ENCODE data around the gene VRK3.
"Not testable (repeated sequence)": the region's sequence is repeated elsewhere in the genome, so short reads cannot be mapped to it uniquely, and the experiment has no call there.

VRK3 gene, protein sequence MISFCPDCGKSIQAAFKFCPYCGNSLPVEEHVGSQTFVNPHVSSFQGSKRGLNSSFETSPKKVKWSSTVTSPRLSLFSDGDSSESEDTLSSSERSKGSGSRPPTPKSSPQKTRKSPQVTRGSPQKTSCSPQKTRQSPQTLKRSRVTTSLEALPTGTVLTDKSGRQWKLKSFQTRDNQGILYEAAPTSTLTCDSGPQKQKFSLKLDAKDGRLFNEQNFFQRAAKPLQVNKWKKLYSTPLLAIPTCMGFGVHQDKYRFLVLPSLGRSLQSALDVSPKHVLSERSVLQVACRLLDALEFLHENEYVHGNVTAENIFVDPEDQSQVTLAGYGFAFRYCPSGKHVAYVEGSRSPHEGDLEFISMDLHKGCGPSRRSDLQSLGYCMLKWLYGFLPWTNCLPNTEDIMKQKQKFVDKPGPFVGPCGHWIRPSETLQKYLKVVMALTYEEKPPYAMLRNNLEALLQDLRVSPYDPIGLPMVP

DNA sequence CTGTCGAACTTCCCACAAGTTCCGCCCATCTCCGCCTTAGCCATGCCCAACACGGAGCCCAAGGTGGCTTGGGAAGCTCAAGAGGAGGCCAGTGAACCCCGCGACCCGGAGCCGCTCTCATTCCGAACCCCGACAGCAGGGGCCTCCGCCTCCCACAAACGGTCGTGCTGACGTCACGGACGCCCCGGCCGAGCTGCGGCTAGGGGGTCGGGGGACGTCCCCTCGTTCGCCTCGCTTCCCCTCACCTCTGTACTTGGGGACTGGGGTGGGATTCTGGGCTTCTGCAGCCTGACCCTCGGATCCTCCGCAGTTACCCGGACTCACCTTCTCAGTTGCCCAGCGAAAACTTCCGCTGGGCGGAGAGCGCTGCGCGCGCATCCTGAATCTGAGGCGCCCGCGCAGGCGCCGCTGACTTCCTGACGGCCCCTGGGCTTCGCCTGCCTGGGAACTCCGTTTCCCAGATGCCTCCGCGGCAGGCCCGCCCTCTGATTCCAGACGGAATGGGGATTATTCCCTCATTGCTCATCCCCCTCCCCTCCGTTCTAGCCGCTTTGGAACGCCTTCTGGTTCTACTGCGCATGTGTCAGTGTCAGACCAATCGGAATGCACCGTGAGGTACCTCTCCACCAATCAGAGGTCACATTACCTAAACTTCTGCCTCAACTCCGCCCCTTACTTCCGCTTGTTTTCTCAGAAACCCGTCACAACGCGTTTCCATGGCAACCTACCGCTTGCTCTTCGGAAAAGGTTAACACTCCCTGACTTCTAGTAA, at the start of gene VRK3:
Gene VRK3, minus strand, starts transcription at position 351 of the 772 bp plus-strand sequence. CDS start 9,210 bp downstream, outside the sequence.
- H3K4me3 ChIP-seq (ENCODE audit: low read depth, low read length): peak within 1 kb of the TSS; percentile 96
- TF ChIP-seq, protein P1, sequence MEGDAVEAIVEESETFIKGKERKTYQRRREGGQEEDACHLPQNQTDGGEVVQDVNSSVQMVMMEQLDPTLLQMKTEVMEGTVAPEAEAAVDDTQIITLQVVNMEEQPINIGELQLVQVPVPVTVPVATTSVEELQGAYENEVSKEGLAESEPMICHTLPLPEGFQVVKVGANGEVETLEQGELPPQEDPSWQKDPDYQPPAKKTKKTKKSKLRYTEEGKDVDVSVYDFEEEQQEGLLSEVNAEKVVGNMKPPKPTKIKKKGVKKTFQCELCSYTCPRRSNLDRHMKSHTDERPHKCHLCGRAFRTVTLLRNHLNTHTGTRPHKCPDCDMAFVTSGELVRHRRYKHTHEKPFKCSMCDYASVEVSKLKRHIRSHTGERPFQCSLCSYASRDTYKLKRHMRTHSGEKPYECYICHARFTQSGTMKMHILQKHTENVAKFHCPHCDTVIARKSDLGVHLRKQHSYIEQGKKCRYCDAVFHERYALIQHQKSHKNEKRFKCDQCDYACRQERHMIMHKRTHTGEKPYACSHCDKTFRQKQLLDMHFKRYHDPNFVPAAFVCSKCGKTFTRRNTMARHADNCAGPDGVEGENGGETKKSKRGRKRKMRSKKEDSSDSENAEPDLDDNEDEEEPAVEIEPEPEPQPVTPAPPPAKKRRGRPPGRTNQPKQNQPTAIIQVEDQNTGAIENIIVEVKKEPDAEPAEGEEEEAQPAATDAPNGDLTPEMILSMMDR (IDR thresholded peaks at IDR 0.05; ENCODE audit: borderline replicate concordance, insufficient read depth, low read depth, low read length): no peak

DNA sequence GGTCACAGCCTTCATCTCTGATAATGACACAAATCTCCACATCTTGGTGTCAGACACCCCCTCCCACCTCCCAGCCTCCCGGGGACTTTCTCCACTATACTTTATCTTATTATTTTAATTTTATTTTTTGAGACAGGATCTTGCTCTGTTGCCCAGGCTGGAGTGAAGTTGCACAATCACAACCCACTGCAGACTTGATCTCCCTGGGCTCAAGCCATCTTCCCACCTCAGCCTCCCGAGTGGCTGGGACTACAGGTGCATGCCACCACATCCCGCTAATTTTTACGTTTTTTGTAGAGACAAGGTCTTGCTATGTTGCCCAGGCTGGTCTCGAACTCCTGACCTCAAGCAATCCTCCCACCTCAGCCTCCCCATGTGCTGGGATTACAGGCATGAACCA, 43.2 kb upstream of the VRK3 start:
- H3K4me3 ChIP-seq (ENCODE audit: low read depth, low read length): not testable (repeated sequence)

DNA sequence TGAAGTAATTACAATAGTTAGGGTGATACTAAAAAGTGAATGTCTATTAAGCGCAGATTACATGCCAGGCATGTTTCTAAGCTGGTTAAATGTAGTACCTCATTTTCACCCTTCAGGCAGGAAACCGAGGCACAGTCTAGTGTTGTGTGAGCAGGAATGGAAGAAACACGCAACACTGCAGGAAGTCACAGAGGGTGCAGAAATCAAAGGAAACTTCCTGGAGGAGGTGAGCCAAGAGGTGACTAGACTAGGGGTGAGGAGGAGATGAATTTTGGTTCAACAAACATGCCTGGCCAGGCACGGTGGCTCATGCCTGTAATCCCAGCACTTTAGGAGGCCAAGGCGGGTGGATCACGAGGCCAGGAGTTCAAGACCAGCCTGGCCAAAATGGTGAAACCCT, 42.4 kb upstream of the VRK3 start:
- H3K4me3 ChIP-seq (ENCODE audit: low read depth, low read length): no peak overlapping the region
- TF ChIP-seq, protein P1 (IDR thresholded peaks at IDR 0.05; ENCODE audit: borderline replicate concordance, insufficient read depth, low read depth, low read length): no peak

DNA sequence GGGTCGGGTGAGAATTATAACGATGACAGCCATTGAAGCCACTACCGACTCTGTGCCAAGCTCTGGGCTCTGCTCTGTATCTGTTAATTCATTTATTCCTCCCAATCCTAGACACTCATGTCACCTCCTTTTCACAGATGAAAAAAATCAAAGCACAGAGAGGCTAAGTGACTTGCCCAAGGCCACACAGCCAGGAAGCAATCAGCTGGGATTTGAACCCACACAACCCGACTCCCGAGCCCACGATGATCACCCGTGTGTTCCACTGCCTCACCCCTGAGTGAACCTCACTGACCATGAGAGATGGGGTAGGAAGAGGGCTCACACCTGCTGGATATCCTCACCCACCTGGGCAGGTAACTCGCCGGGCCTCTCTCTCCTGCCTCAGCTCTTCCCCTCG, 40.8 kb upstream of the VRK3 start:
- TF ChIP-seq, protein P1 (IDR thresholded peaks at IDR 0.05; ENCODE audit: borderline replicate concordance, insufficient read depth, low read depth, low read length): no peak
- H3K4me3 ChIP-seq (ENCODE audit: low read depth, low read length): no peak overlapping the region

DNA sequence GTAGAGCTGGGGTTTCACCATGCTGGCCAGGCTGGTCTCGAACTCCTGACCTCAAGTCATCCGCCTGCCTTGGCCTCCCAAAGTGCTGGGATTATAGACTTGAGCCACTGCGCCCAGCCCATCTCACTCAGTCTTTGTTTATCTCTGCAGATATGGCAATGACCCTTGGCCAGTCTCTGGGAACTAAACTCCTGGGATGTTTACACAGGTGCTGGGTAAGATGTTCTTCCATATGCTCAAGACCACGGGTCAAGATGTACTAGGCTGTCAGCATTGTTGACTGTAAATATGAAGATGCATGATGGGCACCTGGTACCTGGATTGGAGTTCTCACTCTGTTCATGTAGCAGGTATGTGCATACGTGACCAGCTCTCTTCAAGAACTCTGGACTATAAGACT, 36.5 kb upstream of the VRK3 start:
- H3K4me3 ChIP-seq (ENCODE audit: low read depth, low read length): no peak overlapping the region
- TF ChIP-seq, protein P1 (IDR thresholded peaks at IDR 0.05; ENCODE audit: borderline replicate concordance, insufficient read depth, low read depth, low read length): no peak

DNA sequence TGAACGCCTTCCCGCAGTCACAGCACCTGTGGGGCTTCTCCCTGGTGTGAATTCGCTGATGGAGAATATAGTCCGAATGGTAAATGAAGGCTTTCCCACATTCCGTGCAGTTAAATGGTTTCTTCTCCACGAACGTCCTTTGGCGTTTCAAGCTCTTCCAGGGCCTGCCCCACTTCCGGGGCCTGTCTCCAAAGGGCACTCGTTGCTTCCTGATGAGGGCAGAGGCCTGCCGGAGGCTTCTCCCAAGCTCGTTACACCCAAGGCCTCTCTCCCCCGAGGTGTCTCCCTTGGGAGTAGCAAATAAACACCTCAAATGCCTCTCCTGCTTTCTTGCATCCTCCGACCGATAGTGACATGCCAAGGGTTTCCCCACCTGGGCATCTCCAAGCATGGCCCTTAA, 34.9 kb upstream of the VRK3 start:
- TF ChIP-seq, protein P1 (IDR thresholded peaks at IDR 0.05; ENCODE audit: borderline replicate concordance, insufficient read depth, low read depth, low read length): no peak
- H3K4me3 ChIP-seq (ENCODE audit: low read depth, low read length): no peak overlapping the region

DNA sequence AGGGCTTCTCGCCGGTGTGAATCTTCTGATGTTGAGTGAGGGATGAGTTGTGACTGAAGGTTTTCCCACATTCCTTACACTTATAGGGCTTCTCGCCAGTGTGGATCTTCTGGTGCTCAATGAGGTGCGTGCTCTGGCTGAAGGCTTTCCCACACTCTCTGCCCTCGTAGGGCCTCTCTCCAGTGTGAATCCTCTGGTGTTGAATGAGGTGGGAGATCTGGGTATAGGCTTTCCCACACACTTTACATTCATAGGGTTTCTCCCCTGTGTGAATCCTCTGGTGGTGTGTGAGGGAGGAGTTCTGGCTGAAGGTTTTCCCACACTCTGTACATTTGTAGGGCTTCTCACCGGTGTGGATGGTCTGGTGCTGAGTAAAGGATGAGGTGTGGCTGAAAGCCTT, 33.9 kb upstream of the VRK3 start:
- H3K4me3 ChIP-seq (ENCODE audit: low read depth, low read length): no peak overlapping the region
- TF ChIP-seq, protein P1 (IDR thresholded peaks at IDR 0.05; ENCODE audit: borderline replicate concordance, insufficient read depth, low read depth, low read length): no peak

Data from GM12875 (cell line).